NCI-H2107 (cell line): ENCODE measurements around the gene ARSD.
"Not testable (repeated sequence)": the region's sequence is repeated elsewhere in the genome, so short reads cannot be mapped to it uniquely, and the experiment has no call there.

Experiments used
- DNase-seq: peaks from one replicate; lab custom pipeline; 2025; lab: John Stamatoyannopoulos, UW

ARSD gene

GRCh38 chrX:2931612-2932011 lies 2.5 kb upstream of the ARSD start:
- DNase-seq = no peak

- no peak for DNase-seq
Measured at GRCh38 chrX:2931155-2931554, 2.0 kb upstream of the ARSD start.

DNA sequence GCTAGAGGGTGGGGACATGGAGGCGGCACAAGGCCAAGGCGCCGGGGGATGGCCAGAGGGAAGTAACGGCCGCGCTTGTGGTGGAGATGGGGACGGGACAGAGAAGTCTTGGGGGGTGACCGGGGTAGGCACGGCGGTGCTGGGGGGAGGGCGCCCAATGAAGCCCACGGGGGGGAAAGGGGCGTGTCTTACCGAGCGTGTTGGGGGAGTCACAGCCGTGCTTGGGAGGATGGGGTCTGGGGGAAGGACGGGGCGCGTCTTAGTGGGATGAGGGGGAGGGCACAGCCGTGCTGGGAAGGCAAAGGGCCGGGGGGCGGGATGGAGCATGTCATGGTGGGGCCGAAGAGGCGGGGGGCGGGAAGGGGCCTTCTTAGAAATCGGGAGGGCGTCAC lies 952 bp downstream of the ARSD start:
- no peak for DNase-seq

GRCh38 chrX:2926664-2927275 lies 2.4 kb downstream of the ARSD start:
- no peak for DNase-seq

DNA sequence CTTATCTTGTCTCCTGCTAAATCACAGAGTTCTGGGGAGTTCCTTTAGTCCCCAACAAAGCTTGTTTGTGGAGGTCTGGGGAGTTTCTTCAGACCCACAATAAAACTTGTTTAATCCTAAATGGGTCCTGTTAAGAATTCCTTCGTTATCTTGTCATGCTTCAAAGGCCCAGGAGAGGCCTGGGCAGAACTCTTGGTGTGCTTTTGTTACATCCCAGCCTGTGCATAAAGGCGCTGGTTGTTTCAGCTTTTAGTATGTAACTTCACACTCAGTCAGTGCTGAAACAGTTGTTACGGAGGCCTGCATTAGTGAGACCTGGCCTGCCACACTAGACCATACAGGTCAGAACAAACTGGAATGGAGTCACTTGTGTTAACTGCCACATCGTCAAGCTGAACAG lies 2.9 kb downstream of the ARSD start:
- not testable (repeated sequence) for DNase-seq

DNA sequence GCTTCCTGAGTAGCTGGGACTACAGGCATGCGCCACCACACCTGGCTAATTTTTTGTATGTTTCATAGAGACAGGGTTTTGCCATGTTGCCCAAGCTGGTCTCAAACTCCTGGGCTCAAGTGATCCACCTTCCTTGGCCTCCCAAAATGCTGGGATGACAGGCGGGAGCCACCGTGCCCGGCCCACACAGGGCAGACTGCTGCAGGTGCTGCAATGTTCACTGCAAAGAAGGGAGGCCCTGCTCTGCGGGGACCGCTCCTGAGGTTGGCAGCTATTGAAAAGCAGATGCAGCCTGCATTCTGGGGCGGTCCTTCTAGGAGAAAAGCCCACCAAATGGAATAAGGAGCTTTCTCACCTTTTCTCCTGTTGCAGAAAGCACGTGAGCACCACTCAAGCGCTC lies 5.0 kb downstream of the ARSD start:
- DNase-seq = no peak

- no peak for DNase-seq
Measured at GRCh38 chrX:2921750-2922149, 7.4 kb downstream of the ARSD start.

DNA sequence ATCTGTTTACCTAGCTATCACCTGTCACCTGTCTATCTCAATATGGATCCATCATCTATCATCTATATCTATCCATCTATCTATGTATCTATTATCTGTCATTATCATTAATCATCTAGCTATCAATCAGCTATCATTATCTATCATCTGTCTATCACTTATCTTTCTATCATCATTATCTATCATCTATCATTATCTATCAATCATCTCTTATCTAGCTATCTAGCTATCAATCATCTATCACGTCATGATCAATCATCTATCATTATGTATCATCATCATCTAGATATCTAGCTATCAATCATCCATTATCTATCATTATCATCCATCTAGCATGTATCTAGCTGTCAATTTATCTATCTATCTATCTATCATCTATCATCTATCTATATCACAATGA lies 7.9 kb downstream of the ARSD start:
- DNase-seq = no peak

DNA sequence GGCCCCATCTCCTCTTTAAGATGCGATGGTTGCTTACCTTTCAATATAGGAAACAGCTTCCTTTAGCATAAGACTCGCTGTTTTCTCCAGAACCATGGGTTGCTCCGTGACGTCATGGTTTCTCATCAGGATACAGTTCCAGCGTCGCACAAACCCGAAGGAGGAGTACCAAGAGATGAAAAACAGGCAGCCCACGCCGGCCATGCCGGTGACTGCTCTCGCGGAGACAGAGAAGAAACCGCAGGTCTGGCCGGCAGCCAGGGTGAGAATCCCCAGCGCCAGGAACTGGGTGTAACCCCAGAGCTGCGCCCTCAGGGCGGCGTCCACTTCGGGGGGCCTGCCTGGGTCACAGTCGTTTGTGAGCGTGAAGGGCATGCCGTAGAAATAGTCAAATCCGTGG lies 11.4 kb downstream of the ARSD start:
- no peak for DNase-seq

- no peak for DNase-seq
Measured at GRCh38 chrX:2913118-2913517, 16.0 kb downstream of the ARSD start.

DNA sequence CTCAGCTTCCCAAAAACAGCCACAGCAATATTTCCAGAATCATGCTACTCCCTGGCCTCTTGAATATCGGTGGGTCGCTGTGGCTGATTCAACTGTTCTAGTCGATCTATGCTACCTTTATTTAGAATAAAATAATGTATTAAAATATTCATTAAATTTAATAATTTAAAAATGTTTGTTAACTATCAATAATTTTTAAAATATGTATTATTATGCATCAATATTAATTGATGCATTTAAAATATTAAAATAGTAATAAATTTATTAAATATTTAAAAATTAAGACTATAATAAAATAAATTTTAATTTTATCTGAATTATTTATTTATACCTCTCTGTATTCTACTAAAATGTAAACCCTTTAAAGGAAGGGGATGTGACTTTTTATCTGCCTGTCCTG lies 19.0 kb downstream of the ARSD start:
- no peak for DNase-seq

DNA sequence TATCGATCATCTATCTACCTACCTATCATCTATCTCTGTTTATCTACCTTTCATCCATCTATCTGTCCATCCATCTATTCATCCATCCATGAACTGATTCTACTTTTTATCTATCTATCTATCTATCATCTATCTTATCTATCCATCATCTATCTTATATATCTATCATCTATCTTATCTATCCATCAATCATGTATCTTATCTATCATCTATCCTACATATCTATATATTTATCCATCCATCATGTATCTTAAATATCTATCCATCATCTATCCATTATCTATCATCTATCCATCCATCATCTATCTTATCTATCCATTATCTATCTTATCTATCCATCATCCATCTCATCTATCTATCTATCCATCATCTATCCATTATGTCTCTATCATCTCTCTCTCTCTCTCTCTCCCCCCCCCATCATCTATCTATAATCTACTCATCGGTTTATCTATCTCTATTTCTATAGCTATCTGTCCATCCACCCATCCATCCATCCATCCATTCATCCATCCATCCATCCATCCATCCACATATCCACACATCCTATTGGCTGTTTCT lies 20.9 kb downstream of the ARSD start:
- no peak for DNase-seq

DNA sequence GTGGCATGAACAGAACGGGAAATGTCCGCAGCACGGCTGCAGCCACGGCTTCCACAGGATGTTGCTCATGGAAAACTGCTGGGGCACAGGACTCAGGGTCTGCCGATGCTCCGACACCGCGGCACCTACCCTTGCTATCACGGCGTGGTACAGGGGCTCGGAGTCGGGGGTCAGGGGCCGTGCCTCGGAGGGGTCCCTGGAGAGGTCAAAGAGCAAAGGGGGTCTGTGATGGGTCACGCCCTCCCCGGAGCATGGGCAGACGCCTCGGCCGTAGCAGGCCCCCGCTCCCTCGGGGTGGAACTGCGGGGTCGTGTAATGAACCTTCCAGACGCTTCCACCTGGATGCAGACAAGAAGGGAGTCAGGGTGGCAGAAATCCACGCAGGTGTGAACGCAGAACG lies 21.8 kb downstream of the ARSD start:
- no peak for DNase-seq

DNA sequence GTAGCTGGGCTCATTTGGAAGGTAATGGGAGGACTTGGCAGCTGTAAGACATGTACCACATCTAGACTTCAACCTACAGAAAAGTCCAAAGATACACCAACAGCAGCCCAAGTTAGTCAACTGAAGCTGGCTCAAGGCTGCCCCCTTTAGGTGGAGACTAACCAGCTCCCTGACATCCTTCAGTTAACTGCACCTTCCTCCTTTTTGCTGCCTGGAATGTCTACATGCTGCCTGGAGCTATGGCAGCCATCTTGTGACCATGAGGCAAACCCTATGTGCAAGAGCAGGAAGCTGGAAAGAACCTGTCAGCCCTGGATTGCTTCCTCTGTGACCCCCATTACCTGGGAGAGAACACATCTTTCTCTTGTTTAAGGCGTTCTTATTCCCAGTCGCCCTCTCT lies 25.8 kb downstream of the ARSD start:
- DNase-seq = no peak

DNA sequence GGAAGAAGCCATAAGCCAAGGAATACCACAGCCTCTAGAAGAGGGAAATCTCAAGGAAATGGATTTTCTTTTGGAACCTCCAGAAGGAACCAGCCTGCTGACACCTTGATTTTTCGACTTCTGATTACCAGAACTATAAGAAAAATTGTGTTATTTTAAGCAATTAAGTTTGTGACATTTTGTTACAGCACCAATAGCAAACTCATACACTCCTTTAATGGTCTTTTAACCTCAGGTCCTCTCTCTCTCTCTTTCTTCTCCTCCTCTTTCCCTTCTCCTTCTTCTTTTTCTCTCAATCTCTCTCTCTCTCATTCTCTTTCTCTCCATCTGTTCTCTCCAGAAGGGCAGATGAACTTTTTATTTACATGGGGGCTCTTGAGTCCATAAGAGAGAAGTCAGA lies 26.3 kb downstream of the ARSD start:
- DNase-seq = no peak

GRCh38 chrX:2901367-2902036 lies 27.6 kb downstream of the ARSD start:
- DNase-seq = no peak

GRCh38 chrX:2898846-2899512 lies 30.2 kb downstream of the ARSD start:
- DNase-seq = no peak

DNA sequence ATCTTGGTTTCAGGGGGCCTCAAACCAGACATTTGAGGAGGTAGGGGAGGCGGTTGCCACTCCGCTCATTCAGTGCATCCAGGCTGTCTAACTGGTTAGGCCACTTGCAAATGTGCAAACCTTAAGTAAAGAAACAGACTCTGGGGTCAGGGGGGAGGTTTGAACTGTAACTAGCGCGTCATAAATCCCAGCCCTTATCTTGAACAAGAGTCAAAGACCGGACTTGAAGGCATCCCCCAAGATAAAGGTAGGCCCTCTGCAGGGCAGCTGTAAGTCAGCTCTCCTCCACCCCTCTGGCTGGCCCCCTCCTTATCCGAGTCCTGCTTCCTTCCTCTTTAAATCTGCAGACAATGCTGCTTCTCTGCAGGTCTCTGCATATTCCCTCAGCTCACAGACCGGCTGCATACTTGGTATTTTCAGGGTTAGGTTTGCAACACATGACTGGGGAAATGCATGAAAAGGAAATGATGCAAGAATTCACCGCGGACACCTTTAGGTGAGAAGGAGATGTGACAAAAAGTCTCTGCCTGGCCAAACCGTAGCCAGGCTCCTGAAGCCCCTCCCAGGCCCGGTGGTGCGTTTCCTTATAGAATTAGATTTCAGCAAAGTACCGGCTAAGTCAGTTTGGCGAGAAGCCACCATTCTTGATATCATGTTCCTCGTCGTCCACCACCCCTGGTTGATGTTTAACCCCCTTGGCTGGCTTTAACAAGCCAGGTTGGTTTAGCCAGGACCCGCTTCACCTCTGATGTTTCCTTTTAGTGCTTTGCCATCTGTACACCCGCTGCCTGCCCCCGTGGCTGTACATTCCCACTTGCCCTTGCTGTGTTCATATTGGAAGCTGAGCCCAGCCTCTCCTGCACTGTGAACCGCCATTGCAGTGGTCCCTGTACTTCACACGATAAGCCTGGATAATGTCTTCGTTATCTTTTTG lies 31.2 kb downstream of the ARSD start:
- DNase-seq = not testable (repeated sequence)

DNA sequence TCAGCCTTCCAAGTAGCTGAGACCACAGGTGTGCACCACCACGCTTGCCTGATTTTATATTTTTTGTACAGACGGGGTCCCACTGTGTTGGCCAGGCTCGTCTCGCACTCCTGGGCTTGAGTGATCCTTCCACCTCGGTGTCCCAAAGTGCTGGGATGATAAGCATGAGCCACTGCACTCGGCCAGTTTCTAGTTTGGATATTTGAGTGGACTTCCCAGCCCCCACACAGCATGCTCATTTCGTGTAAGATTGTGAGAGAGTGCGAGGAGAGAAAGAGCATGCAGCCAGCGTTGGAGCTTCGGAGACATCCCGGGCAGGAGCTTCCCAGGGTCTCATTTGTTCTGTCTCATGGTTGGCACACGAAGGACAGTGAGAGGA lies 31.8 kb downstream of the ARSD start:
- no peak for DNase-seq

GRCh38 chrX:2894885-2895292 lies 34.2 kb downstream of the ARSD start:
- DNase-seq = no peak

DNA sequence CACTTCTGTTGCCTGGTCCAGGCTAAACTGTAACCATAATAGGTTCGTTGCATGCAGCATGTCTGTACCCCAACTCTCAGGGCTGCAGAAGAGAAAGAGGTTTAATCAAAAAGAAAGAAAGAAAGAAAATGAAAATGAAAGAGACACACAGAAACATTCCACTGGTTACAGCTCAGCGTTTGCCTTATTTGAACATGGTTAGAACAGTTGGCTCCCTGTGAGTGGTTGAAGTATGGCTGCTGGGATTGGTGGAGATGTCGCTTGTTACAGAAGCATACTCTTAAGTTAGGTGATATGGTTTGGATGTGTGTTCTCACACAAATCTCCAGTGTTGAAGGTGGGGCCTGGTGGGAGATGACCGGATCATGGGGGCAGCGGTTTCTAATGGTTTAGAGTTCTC lies 36.3 kb downstream of the ARSD start:
- DNase-seq = no peak
